ENCODE results near the gene DCTPP1. TPM values are rescaled to one million over a fixed set of nuclear protein-coding genes. Genes with fewer than 3 reads are reported as not detected.

Gene DCTPP1
- total RNA-seq, 1 donor from 2014 or later, result 38.4 TPM

DNA sequence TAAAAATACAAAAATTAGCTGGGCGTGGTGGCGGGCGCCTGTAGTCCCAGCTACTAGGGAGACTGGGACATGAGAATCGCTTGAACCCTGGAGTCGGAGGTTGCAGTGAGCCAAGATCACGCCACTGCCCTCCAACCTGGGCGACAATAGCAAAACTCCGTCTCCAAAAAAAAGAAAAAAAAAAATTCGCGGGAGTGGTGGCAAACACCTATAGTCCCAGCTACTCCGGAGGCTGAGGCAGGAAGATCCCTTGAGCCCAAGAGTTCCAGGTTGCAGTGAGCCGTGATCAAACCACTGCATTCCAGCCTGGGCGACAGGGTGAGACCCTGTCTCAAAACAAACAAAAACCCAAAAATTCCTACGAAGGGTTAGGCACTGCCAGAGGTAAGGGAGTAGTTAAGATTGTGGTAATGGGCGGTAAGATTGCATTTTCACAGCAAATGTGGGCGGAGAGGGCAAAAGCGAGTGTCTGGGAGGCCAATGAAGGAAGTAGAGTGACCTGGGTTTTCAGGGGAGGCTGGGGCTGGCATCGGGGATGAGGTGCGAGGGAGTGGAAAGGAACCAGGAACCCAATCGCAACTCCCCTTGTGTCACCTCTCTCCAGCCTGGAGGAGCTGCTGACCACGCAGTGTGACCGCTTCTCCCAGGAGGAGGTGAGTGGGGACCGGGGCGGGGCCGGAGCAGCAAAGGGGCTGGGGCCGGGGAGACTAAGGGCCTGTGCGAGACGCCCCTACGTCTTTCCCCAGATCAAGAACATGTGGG, 52.6 kb downstream of the DCTPP1 start:
- no peak for ATAC-seq (ENCODE audit: poor library complexity)
- intact Hi-C loops (cut with DNase I), result no loop called here
- DNase-seq, result no peak

GRCh38 chr16:30376461-30376902, 53.3 kb downstream of the DCTPP1 start:
- intact Hi-C loops (cut with DNase I), result no loop called here
- DNase-seq, result no peak
- ATAC-seq (ENCODE audit: poor library complexity), result no peak

DNA sequence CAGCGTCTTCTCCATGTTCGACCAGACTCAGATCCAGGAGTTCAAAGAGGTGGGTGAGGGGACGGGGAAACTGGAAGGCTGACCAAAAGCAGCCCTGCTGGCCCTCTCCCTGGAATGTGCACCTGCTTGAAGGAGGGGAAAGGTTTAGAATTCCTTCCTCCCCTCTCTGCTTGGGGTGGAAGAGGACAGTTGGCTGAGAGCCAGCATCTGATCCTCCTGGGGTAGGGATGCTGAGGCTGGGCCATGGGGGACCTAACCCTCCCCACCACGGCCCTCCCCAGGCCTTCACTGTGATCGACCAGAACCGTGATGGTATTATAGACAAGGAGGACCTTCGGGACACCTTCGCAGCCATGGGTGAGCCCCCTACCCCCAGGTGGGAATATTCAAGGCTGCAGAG, 54.0 kb downstream of the DCTPP1 start:
- intact Hi-C loops (cut with DNase I), result no loop called here
- no peak for ATAC-seq (ENCODE audit: poor library complexity)
- no peak for DNase-seq

DNA sequence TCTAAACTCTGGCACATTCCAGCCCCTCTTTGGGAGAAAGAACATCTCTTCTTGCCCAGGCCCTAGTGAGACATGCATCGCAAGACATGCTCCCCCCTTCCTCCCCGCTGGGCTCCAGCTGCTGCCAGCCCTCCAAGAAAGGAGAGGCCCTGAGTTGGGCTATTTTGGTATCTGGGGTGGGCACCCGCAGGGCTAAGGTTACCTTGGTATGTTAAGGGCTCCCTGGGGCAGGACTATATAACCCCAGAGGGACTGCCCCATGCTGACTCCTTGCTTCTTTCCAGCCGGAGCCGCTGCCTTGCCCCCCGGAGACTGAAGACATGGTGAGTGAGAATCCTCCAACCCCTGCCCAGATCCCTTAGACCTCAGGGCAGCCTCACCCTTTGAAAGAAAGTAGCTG, 55.3 kb downstream of the DCTPP1 start, which contains the start of gene MYL11:
Gene MYL11, plus strand, starts transcription at position 265 of the 400 bp plus-strand sequence. Its CDS starts 56 bp downstream, at position 321.
- DNase-seq (no peak), ATAC-seq (ENCODE audit: poor library complexity) (no peak)
- intact Hi-C loops (cut with DNase I), result no loop called here

Other genes with a start within 250 kb of the DCTPP1 start
- gene CORO1A, start 246.4 kb downstream of the DCTPP1 start, total RNA-seq, result 8.4 TPM
- gene BOLA2B, start 236.4 kb downstream of the DCTPP1 start, total RNA-seq, result 48.7 TPM
- 16.2 TPM for gene SLX1A, start 236.2 kb downstream of the DCTPP1 start, total RNA-seq
- 3.3 TPM for gene SULT1A3, start 230.8 kb downstream of the DCTPP1 start, total RNA-seq
- gene NPIPB13, start 181.6 kb downstream of the DCTPP1 start, total RNA-seq, result 5.9 TPM
- gene CD2BP2, start 74.7 kb downstream of the DCTPP1 start, total RNA-seq, result 34.1 TPM
- gene TBC1D10B, start 59.5 kb downstream of the DCTPP1 start, total RNA-seq, result 24.4 TPM
- not detected for gene MYL11, start 55.2 kb downstream of the DCTPP1 start, total RNA-seq
- 0.97 TPM for gene SEPTIN1, start 47.5 kb downstream of the DCTPP1 start, total RNA-seq
- gene ZNF48, start 34.6 kb downstream of the DCTPP1 start, total RNA-seq, result 5.1 TPM
- 6.2 TPM for gene ZNF771, start 22.4 kb downstream of the DCTPP1 start, total RNA-seq
- 28.6 TPM for gene SEPHS2, start 15.8 kb upstream of the DCTPP1 start, total RNA-seq
- 1.5 TPM for gene ITGAL, start 42.7 kb upstream of the DCTPP1 start, total RNA-seq
- gene ZNF768, start 96.5 kb upstream of the DCTPP1 start, total RNA-seq, result 71.7 TPM
- 8.0 TPM for gene ZNF747, start 104.8 kb upstream of the DCTPP1 start, total RNA-seq
- 8.0 TPM for gene ZNF764, start 128.3 kb upstream of the DCTPP1 start, total RNA-seq
- gene ZNF688, start 141.7 kb upstream of the DCTPP1 start, total RNA-seq, result 12.2 TPM
- 7.1 TPM for gene ZNF785, start 155.7 kb upstream of the DCTPP1 start, total RNA-seq
- 4.4 TPM for gene ZNF689, start 180.4 kb upstream of the DCTPP1 start, total RNA-seq
- gene PRR14, start 220.9 kb upstream of the DCTPP1 start, total RNA-seq, result 18.9 TPM
- 28.3 TPM for gene FBRS, start 228.4 kb upstream of the DCTPP1 start, total RNA-seq